Endothelial cell of hepatic sinusoid (primary cell): Measurements from ENCODE around the gene ZNF470.

Source experiments
- in situ Hi-C: cut with HindIII; loops from 2 replicates; pipeline ENCODE4 v1.10.0; 2017; ENCODE audit warnings: low sequenced_read_pairs

ZNF470 gene

GRCh38 chr19:56608274-56608964 is 41.2 kb downstream of the ZNF470 start:
- in situ Hi-C loops, result no loop called here

- in situ Hi-C loops, result no loop called here
These were observed 44.0 kb downstream of the ZNF470 start for GRCh38 chr19:56611288-56611687.

GRCh38 chr19:56612737-56613136 is 45.5 kb downstream of the ZNF470 start:
- in situ Hi-C loops, result no loop called here

GRCh38 chr19:56613639-56614038 is 46.4 kb downstream of the ZNF470 start:
- in situ Hi-C loops, result no loop called here

GRCh38 chr19:56617531-56617930 is 50.3 kb downstream of the ZNF470 start:
- in situ Hi-C loops, result loop anchor here (5.0 kb wide), 1 partner anchor 40 kb away; no protein-coding TSS in a partner anchor

GRCh38 chr19:56619121-56619520 is 51.9 kb downstream of the ZNF470 start:
- in situ Hi-C loops, result loop anchor here (5.0 kb wide), 1 partner anchor 42 kb away; no protein-coding TSS in a partner anchor

- in situ Hi-C loops, result no loop called here
These were observed 55.1 kb downstream of the ZNF470 start for GRCh38 chr19:56622374-56622773.

- in situ Hi-C loops, result no loop called here
These were observed 55.7 kb downstream of the ZNF470 start for GRCh38 chr19:56623006-56623405.

GRCh38 chr19:56625708-56626107 is 58.4 kb downstream of the ZNF470 start:
- in situ Hi-C loops, result no loop called here

- in situ Hi-C loops, result no loop called here
These were observed 65.8 kb downstream of the ZNF470 start for GRCh38 chr19:56633021-56633420.

- in situ Hi-C loops, result no loop called here
These were observed 70.8 kb downstream of the ZNF470 start for GRCh38 chr19:56637976-56638555.
